Measurements from ENCODE around the gene ATAD3B.
"Not testable (repeated sequence)": the region's sequence is repeated elsewhere in the genome, so short reads cannot be mapped to it uniquely, and the experiment has no call there.

Gene ATAD3B

GRCh38 chr1:1517973-1518620, 46.5 kb downstream of the ATAD3B start:
- DNase-seq, result no peak

GRCh38 chr1:1518621-1519007, 47.0 kb downstream of the ATAD3B start:
- not testable (repeated sequence) for DNase-seq

GRCh38 chr1:1519805-1520505, 48.4 kb downstream of the ATAD3B start:
- DNase-seq, result not testable (repeated sequence)

DNA sequence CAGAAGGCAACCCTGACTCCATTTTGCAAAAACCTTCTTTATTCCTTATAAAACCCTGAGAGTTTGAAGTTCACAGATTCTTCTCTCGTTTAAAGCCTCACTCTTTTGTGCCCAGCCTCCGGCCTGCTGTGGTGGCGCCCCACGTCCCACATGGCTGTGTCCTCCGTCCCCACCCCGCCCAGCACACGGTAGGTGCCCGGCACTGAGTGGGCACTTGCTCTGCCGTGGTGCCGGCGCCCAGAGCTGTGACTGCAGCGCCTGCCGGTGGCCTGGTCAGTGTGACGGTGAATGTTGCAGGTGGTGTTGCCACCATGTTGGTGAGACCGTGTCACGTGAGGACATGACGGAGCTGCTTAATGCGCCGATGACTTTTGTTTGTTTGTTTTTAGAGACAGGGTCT, 49.8 kb downstream of the ATAD3B start:
- no peak for DNase-seq

GRCh38 chr1:1522536-1522935, 51.0 kb downstream of the ATAD3B start:
- not testable (repeated sequence) for DNase-seq

- not testable (repeated sequence) for DNase-seq
These were observed 51.7 kb downstream of the ATAD3B start for GRCh38 chr1:1523226-1523625.

GRCh38 chr1:1523651-1524050, 52.1 kb downstream of the ATAD3B start:
- not testable (repeated sequence) for DNase-seq

GRCh38 chr1:1524750-1525383, 53.3 kb downstream of the ATAD3B start:
- DNase-seq, result not testable (repeated sequence)

DNA sequence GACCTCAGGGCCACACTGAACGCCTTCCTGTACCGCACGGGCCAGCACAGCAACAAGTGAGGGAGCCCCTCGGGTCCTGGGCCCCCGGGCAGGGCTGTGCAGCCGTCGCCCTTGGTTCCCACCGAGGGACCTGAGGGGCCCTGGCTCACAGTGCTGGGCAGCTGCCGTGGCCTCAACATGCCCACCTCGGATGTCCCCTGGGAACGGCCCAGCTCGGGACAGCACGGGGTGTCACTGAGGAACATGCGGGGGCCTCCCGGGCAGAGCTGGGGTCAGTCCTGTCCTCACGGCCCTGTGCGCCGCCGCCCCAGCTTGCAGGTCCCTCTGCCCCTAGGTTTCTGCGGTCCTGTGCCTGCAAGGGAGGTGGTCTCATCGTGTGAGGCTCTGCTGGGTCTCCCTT, 54.9 kb downstream of the ATAD3B start:
- not testable (repeated sequence) for DNase-seq

- DNase-seq, result no peak
These were observed 55.7 kb downstream of the ATAD3B start for GRCh38 chr1:1527092-1527816.

DNA sequence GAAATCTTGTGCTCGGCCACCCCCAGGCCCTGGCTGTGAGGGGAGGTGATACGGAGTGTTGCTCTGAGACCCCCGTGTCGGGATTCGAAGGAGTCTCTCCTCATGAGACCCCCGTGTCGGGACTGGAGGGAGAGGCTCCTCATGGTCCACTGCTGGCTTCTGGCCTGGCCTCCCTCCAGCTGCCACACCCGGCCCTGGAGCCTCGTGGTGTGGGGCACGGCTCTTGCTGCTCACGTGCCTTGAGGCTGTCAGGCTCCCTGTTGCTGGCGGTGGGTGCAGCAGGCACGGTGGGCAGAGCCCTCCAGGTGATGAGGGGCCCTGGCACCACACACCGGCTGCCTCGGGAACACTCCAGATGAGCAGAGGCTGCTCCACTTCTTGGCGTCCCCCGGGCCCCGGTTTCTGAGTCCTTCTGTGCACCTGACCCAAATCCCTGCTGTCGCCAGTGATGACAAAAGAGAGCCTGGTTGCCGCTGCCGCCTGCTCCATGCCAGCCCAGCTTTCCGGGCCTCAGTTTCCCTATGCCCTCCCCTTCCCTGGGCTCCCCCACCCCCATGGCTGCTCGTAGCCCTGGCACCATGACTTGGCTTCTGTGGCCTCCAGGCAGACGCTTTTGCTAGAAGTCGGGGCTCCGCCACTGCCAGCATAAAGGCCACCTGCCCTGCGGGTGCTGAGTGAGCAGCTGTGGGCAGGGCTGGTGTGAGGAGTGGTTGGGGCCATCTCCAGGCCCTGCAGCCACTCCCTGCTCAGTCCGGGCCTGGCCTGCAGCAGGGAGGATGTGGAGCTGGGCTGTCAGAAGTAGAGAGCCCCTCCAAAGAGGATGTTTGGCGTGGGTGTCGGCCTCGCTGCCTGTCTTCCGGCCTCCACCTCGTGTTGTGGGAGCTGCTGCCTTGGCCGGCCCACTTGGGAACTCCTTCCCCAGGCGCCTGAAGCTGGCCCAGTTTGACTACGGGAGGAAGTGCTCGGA, 57.0 kb downstream of the ATAD3B start:
- DNase-seq, result no peak

DNA sequence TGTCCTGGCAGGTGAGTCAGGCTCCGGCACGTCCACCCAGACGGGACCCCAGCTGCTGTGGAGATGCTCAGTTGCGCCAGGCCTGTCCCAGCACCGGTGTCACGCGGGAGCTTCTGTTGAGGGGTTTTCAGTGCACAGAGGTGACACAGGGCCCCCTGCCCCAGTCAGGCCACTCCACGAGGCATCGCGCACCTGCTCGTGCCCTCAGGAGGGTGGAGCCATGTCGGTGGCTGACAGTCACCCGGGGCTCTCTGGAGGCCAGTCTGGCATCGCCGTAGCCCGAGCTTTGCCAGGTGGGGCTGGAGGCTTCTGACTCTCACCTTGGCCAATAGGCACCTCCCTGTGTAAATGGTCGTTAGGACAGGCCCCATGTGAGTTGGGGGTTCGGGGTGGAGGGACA, 57.8 kb downstream of the ATAD3B start:
- DNase-seq, result no peak

DNA sequence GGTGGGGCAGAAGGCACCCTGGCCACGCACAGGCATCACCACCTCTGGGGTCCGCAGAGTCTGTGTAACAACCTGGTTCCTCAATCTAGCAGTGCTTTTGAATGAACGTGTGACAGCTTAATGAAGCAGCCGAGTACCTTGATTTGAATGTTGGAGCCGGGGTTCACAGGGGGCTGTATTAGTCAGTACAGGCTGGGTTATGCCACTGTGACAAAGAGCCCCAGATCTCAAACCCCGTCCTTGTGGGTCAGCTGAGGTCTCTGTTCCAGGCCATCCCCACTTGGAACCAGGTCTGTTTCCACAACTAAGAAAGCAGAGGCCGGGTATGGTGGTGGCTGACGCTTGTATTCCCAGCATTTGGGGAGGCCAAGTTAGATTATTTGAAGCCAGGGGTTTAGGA, 58.4 kb downstream of the ATAD3B start:
- no peak for DNase-seq

GRCh38 chr1:1531947-1532346, 60.4 kb downstream of the ATAD3B start:
- DNase-seq, result no peak

DNA sequence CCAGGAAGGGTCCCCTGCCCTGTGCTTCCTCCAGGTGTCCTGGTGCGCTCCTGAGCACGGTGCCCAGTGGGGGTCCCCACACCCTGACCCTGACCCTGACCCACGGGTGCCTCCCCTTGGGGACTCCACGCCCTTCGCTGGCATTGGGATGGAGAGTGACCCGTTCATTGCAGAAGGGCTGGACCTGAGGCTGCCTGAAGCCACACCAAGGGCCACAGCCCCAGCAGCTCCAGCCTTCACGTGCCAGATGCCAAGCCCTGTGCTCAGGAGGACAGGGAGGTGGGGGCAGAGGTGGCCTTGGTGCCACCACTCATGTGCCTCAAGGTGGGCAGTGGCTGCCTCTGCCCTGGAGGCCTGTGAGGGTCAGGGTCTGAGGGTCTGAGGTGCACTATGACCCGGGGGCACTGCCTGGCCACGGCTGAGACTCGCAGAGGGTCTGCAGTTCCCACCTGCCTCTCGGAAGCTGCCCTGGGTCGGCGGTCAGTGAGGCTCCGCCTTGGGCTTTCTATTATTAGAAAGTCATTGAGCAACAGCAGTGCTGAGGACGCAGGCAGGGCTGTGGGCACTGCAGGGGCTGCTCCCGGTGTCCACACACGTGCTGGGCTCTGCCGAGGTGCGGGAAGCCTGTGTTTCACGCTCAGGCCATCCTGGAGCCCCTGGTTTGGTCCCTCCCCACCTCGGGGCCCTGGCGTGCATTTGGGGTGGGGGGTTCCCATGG, 61.8 kb downstream of the ATAD3B start:
- not testable (repeated sequence) for DNase-seq

DNA sequence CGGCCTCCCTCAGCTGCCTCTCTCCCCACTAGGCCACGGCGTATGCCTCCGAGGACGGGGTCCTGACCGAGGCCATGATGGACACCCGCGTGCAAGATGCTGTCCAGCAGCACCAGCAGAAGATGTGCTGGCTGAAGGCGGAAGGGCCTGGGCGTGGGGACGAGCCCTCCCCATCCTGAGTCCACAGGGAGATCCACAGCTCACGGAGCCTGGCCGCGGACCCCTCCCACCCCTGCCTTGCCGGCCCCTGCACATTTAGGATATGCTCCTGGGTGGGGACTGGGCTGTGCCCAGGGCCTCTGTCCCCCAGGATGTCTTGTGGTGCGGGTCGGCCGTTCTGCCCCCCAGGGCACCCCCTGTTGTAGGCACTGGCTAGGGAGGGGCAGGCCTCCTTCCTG, 62.3 kb downstream of the ATAD3B start:
- not testable (repeated sequence) for DNase-seq

- DNase-seq, result no peak
These were observed 63.0 kb downstream of the ATAD3B start for GRCh38 chr1:1534401-1535154.

GRCh38 chr1:1535201-1536018, 63.8 kb downstream of the ATAD3B start:
- DNase-seq, result no peak

DNA sequence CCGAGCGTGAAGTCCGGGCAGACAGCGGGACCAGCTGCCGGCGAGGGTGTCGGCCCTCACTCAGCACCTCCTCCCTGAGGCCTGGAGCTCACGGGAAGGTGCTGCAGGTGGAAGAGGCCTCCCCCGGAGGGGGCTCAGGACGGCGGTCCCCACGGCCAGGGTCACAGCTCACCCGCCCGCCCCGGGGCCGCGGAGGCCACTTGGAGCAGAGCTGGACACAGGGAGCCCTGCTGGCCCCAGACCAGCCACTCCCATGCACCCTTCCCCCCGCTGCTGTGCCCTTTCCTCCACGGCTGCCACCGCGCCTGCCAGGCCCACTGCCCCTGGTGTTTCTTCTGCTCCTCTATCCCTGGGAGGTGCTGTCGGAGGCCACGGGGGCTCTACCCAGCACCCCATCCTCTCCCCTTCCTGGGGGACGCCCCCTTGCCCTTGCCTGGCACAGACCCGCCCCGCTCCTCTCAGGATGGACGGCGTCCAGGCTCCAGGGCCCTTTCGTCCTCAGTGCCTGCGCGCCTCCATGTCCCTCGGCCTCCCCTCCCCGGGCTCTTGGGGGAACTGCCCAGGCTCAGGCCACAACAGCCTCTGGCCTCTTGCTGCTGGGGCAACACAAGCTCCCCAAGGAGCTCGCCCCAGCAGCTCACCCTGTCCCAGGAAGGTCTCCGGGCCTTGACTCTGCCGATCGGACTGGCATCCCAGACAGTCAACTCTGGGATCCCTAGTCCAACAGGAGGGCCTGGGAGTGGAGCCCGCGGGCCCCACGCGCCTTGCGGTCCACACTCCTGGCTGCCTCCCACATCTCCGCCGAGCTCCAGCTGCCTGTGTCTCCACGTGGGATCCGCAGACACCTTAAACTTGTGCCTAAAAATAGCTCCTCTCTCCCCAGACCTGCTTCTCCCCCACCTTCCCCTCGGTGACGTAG, 64.7 kb downstream of the ATAD3B start:
- no peak for DNase-seq

Data from NCI-H2029 treated with DMSO at 0.1 percent for 48 hours (cell line).